ENCODE results near the gene ANO6.
"Not testable (repeated sequence)": the region's sequence is repeated elsewhere in the genome, so short reads cannot be mapped to it uniquely, and the experiment has no call there.

Gene ANO6

DNA sequence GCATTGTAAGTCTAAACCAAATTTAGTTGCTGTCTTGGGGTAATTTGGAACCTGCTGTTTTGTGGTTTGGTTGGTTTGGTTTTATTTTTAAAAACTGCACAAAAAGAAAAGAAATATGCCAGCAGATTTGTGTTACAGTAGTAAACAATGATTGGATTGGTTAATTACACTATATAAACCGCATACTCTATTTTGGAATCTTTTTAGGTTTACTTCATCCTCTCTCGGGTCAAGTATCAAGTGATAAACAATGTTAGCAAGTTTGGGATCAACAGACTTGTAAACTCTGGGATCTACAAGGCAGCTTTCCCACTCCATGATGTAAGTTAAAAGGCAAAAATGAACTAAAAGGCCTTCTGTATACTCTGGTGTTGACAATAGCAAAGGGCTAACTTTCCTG lies 132.4 kb downstream of the ANO6 start:
- DNase-seq, result no peak

DNA sequence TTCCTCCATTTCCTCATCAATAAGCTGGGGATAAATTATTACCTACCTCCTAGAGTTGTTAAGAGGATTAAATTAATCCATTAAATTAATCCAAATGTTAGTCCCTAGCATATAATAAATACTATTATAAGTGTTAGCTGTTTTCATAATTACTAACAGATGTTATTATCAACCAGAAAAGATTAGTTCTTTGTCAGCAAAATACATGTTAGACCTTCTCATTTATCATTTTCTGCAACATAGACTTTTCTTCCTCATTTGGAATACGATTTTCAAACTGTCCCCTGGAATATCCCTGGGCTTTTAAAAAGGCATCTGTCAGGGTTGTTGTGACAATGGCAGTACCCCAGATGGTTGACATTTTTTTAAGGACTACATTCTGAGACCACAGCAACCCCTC lies 133.1 kb downstream of the ANO6 start:
- DNase-seq, result no peak

DNA sequence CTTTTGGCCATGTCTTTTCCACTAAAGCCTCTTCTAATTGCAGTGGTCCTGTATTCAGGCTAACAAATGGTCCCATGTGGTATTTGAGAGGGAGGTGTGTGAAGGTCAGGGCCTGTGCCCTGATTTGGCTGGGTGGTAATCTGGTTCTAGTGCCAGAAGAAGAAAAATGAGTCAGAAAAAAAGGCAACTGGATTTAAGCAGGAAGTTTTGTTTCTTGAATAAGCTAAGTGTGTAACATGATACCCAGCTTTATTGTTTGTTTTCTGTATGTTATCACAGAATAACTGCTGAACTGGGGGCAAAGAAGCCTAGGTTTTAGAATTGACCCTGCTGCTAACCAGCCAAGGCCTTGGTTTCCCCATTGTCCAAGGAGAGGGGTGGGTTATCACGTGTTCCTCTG lies 134.0 kb downstream of the ANO6 start:
- no peak for DNase-seq

DNA sequence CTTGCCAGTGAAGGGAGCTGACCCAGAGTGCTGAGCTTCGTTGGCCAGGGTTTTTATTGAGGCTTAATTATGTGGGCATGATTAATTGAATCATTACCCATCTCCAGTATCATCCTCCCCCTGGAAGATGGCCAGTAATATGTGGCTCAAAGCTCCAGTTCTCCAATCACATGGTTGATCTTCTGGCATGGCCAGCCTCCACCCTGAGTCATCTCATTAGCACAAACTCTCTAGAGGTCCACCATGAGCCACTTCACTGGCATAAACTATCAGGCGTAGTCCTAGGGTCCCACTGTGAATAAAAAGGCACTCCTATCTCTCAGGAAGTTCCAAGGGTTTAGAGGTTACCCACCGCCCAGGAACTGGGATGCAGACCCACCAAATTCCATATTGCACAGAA lies 135.0 kb downstream of the ANO6 start:
- no peak for DNase-seq

DNA sequence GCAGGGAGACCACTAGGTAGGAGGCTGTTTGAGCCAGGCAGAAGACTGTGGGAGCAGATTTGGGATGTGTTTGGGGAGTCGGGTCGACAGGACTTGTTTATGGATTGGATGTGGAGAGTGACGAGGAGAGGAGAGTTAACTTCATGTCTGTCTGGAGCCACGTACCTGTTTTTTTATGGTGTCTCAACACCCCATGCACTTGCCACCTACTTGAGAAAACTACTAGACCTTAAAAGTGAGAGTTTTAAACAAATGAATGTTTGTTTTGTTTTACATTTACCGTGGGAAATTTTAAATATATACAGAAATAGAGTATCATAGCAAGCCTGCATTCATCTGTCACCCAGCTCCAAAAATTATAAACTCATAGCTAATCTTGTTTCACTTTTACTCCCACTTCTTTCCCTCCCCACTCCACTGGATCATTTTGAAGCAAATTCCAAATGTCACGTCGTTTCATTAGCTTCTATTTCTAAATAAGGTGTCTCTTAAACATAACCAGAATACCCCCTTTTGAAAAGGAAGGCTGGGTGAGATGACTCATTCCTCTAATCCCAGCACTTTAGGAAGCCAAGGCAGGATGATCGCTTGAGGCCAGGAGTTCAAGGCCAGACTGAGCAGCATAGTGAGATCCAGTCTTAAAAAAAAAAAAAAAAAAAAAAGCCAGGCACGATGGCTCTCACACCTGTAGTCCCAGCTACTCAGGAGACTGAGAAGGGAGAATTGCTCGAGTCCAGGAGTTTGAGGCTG lies 136.2 kb downstream of the ANO6 start:
- DNase-seq, result no peak

DNA sequence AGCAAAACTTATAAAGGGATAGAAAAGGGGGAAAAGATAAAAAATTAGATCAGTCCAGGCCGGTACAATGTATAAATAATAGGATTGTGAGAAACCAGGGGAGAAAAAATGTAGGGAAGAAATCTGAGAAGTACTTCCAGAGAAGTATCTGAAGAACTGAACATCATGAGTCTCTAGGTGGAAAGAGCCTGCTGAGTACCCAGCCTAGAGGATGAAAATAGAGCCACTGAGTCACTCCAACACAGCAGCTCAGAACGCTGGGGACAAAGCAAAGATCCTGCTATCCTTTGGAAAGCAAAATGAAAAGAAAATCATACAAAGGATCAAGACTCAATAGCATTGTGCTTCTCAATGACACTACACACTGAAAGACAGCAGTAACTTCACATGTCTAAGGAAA lies 138.0 kb downstream of the ANO6 start:
- no peak for DNase-seq

DNA sequence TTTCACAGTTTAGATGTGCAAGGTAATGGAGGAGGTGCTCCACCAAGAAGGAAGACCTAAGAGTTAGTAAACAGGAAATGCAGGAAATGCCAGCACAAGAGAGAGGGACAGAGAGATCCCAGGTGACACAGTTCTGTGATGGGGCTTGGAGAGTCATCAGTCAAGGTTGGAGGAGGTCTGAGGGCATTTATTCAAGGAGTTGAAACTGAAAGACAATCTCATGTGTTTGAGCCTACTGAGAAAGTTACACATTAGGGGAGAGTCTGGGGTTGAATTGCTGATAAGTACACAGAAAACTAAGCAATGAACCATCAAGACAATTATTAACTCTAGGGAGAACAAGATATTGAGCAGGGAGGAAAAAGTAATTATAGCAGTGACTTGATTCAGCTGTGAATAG lies 138.5 kb downstream of the ANO6 start:
- no peak for DNase-seq

DNA sequence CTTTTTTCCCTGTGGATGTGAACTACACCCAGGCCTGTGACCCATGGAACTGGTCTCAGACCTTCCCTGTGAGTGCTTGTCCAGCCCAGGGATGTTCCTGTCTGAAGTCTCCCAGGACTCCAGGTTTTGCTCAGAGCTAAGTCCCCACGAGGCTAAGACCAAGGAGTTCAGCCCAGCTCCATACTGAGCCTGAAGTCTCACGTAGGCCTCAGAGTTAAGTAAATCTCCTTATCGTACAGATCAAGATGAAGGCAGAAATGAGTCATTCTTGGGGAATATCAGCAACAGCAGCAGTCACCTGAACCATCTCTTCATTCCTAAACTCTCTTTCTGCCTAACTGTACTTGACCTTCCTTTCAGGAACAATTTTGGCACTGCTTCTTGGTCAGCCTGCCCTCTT lies 139.8 kb downstream of the ANO6 start:
- DNase-seq, result no peak

DNA sequence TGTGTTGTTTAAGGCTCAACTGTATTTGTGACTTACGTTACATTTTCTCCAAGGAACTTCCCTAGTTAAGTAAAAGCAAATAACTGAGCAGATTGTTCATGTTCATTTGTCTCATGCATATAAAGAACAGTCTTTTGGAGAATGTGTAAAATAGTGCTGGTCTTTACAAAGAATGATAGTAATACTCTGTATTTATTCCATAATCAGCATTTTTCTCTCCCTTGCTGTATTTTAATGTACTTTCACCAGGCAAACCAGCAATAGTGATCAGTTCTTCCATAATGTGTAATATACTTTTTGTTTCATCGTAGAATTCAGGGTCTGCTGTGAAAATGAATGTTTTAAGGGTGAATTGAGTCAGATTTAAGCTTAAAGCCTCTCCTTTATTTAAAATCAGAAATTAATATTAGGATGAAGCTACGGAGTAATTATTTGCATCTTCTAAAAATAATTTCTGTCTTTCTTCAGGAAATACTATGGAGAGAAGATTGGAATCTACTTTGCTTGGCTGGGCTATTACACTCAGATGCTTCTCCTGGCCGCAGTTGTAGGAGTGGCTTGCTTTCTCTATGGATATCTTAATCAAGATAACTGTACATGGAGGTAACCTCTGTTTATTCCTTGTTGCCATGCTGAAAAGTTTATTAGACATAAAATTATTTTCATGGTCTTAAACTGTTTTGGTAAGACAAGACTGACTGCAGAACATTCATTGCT lies 141.1 kb downstream of the ANO6 start:
- DNase-seq, result no peak

DNA sequence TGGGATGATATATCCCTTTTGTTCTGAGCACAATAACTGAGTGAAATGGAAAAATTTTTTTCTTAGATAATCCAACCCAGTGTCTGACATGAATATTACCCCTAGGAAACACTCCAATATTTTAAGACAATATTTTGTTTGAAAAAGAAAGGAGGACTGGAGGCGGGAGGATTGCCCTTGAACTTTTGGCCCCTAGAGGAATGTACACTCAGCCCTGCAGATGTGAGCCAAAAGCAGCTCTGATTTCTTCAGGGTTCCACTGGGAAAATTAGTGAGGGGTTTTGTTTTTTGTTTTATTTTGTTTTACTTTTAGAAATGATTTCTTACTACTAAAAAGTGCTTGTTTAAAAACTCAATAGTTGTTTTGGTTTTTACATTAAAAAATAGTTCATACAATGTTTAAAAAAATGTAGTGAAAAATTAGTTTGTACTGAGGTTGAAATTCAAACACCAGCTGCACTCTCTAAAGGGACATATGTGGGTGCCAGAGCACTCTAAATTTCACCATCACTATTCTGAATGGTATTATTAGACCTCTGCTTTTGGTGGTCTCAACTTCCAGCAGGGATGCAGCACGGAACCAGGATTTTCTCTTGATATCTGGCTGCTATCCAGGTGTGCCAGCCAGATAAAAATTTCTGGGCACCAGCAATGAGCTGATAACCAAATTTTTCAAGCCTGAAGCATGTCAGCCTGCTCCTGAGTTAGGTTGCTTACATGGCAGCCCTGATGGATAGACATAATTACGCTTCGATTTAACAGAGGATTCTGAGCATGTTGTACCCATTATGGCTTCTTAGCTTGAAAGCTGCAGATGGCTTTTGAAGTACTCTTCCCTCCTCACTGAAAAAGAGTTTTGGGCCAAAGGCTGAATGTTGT lies 141.9 kb downstream of the ANO6 start:
- no peak for DNase-seq

DNA sequence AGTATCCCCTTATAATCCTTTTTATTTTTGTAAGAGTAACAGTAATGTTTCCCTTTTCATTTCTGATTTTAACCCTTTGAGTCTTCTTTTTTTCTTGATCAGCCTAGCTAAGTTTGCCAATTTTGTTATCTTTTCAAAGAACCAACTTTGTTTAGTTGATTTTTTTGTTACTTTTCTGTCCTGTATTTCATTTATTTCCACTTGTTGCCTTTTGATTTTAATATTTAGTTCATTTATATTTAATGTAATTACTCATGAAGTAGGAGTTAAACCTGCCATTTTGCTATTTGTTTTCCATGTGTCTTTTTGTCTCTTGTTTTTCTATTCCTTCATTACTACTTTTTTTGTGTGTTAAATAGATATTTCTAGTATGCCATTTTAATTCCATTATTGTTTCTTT lies 146.4 kb downstream of the ANO6 start:
- DNase-seq, result no peak

DNA sequence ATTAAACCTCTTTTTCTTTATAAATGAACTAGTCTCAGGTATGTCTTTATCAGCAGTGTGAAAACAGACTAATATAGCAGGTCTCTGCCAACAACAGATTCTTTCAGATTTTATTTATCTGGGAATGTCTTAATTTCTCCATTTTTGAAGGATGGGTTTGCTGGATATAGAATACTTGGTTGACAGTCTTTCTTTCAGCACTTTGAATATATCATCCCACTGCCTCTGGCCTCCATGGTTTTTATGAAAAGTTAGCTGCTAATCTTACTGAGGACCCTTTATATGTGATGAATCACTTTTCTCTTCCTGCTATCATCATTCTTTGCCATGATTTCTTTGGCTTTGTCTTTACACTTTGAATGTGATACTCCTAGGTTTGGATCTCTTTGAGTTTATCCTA lies 148.0 kb downstream of the ANO6 start:
- no peak for DNase-seq

DNA sequence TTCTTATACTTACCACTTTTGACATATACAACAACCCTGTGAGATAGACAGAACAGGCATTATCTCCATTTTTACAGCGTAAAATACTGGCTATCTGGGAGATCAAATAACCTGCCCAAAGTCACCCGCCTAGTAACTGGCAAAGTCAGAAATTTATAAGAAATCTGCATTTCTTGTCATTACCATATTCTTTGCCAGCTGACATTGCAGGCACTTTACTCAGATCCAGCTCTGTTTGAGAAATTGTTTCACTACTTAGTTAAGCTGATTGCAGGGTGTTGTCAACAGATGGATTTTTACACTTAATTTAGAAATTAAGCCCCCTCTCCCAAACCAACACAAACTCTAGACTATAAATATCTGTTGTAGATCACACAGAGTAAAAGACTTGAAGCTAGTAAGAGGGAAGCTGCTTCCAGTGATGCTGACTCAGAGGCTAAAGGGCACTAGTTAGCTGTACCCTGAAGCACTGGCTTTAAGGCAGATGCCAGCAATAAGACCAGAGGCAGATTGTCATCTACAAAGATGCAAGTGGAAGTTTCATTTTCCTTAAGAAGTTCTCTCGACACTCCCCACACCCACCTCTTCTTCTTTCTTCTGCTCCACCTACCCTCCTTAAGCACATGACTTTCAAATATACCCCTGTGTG lies 153.1 kb downstream of the ANO6 start:
- DNase-seq, result no peak

DNA sequence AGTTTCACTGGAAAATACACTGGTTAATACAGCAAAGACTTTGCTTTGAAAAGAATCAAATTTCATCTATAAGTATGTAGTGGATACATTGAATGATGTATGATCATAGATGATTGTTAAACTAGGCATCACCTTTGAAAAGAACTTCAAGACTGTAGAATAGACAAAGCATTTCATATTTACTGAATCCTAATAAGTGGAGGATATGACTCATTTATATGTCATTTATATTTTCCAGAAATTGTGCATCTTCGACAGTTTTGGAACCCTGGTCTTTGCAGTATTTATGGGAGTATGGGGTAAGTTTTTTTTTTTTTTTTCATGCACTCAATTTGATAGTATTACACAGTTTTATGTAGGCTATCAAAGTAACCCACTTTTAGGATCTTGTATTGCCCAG lies 161.9 kb downstream of the ANO6 start:
- no peak for DNase-seq

DNA sequence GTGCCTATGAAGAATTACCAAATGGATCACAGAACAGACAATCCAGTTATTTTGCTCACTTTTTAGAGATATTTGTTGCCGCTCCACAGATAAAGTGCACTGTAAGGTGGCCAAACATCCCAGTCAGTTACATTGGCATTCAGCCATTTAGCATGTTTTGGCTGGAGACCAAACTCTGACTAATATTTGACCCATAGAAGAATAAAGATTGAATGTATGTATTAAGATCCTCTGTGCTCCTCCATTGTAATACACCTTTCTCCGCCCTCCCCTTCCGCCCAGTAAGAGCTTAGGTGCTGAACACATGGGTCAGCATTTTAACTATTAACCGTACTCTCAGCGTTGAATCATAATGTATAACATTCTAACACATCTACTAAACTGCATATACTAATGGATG lies 163.4 kb downstream of the ANO6 start:
- DNase-seq, result no peak

DNA sequence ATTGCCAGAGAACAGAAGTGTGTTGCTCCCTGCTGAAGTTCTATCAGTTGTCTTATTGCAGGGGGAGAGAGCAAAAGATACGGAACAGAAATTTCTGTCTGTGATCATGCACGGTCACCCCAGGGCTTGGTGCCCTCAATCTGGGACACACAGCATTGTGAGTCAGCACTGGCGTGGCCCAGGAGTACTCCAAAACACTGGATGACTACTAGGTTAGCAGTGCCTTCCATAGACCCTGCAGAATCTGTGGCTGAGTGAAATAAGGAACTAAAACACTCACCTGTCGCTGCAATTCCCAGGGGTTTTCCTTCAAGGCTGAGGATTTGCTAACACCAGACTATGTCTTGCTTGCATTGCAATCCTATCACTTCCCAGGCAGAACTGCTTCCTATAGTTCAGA lies 165.5 kb downstream of the ANO6 start:
- no peak for DNase-seq

DNA sequence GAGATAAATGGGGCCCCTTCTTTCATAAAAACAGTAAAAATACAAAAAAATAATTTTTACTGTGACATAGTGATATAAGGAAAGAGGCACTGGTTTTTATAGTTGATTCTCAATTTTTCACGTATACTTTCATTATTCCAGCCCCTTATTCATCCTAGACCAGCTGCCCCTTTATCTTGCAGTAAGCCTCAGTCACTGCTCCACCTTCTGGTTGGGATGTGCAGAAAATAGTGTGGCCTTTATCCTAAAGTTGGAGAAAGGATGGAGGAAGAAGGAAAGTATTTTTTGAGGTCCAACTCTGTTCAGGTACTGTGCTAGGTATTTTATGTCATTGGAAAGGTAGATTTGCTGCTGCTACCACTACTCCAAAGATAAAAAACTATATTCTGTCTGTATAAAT lies 172.7 kb downstream of the ANO6 start:
- peak in 2 of 51 donors; percentile 1 to 14 for DNase-seq

DNA sequence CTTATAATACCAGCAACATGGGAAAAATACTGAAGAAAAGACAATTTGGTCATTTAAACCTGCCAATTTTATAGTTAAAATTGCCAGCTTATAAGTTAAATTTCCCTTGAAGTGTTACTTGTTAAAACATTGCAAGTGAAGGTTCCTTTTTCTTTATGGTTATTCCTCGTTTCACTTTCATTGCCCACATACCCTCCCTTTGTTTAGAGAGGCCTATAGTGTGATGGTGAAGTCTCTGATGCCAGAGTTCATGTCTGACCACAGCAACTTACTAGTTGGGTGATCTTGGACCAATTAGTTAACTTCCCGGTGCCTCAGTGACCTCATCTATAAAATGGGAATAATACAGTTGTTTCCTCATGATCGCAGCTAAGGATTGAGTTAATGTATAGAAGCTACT lies 173.5 kb downstream of the ANO6 start:
- DNase-seq, result no peak

DNA sequence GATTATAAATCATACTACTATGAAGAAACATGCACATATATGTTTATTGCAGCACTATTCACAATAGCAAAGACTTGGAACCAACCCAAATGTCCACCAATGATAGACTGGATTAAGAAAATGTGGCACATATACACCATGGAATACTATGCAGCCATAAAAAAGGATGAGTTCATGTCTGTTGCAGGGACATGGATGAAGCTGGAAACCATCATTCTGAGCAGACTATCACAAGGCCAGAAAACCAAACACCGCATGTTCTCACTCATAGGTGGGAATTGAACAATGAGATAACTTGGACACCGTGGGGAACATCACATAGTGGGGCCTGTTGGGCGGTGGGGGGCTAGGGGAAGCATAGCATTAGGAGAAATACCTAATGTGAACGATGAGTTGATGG lies 181.6 kb downstream of the ANO6 start:
- not testable (repeated sequence) for DNase-seq

DNA sequence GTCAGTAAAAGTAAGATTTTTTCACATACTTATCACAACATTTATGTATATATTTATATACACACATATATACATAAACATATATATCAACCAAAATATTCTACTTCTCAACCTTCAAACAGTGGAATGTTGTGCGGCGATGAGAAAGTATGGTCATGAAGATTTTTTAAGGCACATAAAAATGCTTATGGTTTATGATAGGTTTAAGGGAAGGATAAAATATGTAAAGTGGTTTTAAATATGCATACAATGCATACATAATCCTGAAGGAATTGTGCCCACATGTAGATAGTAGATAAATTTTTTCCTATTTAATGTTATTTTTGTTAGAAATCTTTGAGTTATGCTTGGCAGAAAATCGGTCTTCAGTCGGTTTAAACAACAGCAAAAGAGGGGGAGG lies 182.7 kb downstream of the ANO6 start:
- DNase-seq, result no peak

DNA sequence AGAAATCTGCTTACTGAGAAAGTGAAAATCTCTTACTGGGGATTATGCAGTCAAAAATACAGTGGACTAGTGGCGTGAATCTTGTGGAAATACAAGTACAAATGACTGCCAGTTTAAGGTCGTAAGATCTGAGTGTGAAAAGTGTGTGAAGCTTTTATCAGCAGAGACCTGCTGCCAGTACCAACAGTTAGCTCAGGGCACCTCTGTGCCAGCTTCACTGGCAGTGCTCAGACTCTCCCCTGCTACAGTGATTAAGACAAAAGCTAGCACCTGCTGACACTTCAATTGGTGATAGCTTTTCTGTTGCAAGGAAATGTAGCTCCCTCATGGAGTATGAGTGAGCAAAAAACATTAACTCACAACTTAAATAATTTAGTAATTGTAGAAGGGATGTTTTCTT lies 185.1 kb downstream of the ANO6 start:
- DNase-seq, result no peak

DNA sequence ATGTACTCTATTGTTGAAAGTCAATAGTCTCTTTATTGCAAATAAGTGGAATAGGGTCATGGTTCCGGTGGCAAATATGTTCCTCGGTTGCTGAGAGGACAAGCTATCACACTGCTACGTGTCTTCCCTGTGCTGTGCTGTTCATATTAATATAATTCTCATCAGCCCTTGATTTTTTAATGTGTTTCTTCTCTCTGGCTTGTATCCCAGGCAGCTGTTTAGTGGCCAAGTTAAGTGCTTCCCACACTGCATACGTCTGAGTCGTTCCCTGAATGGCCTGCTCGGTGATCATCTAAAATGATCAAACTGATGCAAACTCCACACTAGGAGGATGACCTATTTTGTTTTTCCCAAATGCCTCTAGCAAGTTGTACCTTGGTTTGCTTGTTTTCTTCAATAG lies 186.4 kb downstream of the ANO6 start:
- DNase-seq, result peak in 1 of 51 donors; percentile 2
